Activated T-helper 1 cell treated with anti-CD3 and anti-CD28 coated beads, Interleukin-12 subunit alpha, Interleukin-12 subunit beta, Interleukin-2, Interleukin-4 antibody, amounts not matched to agents 30 ng/mL and 10 ng/mL and 1 ng/mL, durations not matched to agents 14 hours and 24 hours and 36 hours (primary cell): ENCODE data around the gene PSTK. TPM values are rescaled to one million over a fixed set of nuclear protein-coding genes. Genes with fewer than 3 reads are reported as not detected.
A peak's percentile ranks its signal among the peaks of the same experiment; 100 is the strongest.

Experiments
- DNase-seq: peaks from one replicate; pipeline ENCODE4 v3.0.0; 2021; ENCODE audit warnings: low spot score
- H3K27ac Mint-ChIP-seq: one replicate; pipeline ENCODE4 v1.8.0; 2021; ENCODE audit warnings: mild to moderate bottlenecking, mixed read lengths
- H3K27me3 Mint-ChIP-seq: one replicate; pipeline ENCODE4 v1.8.0; 2022; ENCODE audit warnings: mild to moderate bottlenecking, moderate library complexity, mixed read lengths; ENCODE audit not compliant: insufficient read depth
- H3K36me3 Mint-ChIP-seq: one replicate; pipeline ENCODE4 v1.8.0; 2021; ENCODE audit warnings: low read depth, mixed read lengths
- H3K4me1 Mint-ChIP-seq: one replicate; pipeline ENCODE4 v1.8.0; 2021; ENCODE audit warnings: low read depth, mixed read lengths
- H3K4me3 Mint-ChIP-seq: one replicate; pipeline ENCODE4 v1.8.0; 2021; ENCODE audit warnings: mild to moderate bottlenecking, moderate library complexity, mixed read lengths
- H3K9me3 Mint-ChIP-seq: one replicate; pipeline ENCODE4 v1.8.0; 2021; ENCODE audit warnings: mixed read lengths
- intact Hi-C: fragments of 100-400 bp; cut with micrococcal nuclease; formaldehyde crosslinking; loops from one replicate; pipeline ENCODE4 v1.15.1; 2024
- total RNA-seq: library from RNA; stranded (reverse); gene quantifications from 2 replicates; pipeline ENCODE4 v1.2.3, GENCODE V29; 2022

PSTK gene
- total RNA-seq, 1 donor from 2014 or later: 4.8 TPM

DNA sequence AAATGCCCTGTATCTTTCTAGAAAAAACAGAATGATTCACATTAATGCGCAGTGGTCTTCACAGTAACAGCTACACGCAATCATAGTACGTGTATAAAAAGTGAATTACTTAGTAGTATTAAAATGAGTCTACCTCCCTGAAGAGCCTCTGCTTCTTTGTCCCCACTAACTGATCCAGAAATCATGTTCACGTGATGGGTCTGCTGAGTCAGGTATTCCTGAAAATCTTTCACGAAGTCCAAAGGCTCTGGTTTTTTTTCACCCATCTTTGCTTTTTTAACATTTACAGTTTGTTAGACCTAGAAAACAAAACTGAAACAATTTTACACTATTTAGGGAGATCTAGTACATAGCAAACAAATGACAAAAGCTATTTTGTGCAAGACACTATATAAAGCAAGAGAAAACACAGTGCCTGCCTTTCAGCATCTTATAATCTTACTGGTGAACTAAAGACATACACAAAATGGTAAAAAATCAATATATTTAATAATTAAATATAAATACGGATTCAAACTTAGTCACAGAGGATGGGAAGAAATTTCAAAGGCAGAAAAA, 18.2 kb downstream of the PSTK start:
- no peak for DNase-seq
- no peaks in the 10 kb centered on the region for H3K27me3 Mint-ChIP-seq
- H3K4me1 Mint-ChIP-seq: no peaks in the 10 kb centered on the region
- no peak overlapping the region for H3K27ac Mint-ChIP-seq
- H3K4me3 Mint-ChIP-seq: no peak overlapping the region
- intact Hi-C loops: no loop called here
- H3K36me3 Mint-ChIP-seq: peaks cover 29% of the 10 kb centered on the region
- H3K9me3 Mint-ChIP-seq: no peaks in the 10 kb centered on the region

- Mint-ChIP-seq H3K27me3 (no peaks in the 10 kb centered on the region), H3K9me3 (no peaks in the 10 kb centered on the region), H3K4me1 (no peaks in the 10 kb centered on the region), H3K4me3 (no peak overlapping the region), H3K36me3 (peaks cover 28% of the 10 kb centered on the region), H3K27ac (no peak overlapping the region)
- DNase-seq: no peak
- intact Hi-C loops: no loop called here
Observed at GRCh38 chr10:122998934-122999333, 18.7 kb downstream of the PSTK start.

DNA sequence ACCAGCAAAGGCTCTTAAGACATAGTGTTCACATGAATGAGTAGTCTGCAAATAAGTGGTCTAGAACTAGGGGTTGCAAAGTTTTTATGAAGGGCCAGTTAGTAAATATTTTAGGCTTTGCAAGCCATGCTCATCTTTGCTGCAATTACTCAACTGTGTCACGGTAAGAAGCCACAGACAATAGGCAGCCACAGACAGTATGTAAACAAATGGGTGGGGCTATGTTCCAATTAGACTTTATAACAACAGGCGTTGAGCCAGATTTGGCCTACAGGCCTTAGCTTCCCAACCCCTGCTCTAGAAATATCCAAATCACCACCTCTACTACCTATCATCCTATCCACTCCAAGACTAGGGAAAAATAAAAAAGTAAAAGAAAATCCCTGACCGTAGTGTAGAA, 19.1 kb downstream of the PSTK start:
- Mint-ChIP-seq H3K36me3 (peaks cover 24% of the 10 kb centered on the region), H3K9me3 (no peaks in the 10 kb centered on the region), H3K4me1 (no peaks in the 10 kb centered on the region), H3K4me3 (no peak overlapping the region), H3K27ac (no peak overlapping the region), H3K27me3 (no peaks in the 10 kb centered on the region)
- DNase-seq: no peak
- intact Hi-C loops: no loop called here

- H3K4me1 Mint-ChIP-seq: no peaks in the 10 kb centered on the region
- H3K4me3 Mint-ChIP-seq: no peak overlapping the region
- no peak overlapping the region for H3K27ac Mint-ChIP-seq
- intact Hi-C loops: loop anchor here (10.0 kb wide), 1 partner anchor 625 kb away; the partner anchor contains the start of gene PLEKHA1
- H3K36me3 Mint-ChIP-seq: peaks cover 21% of the 10 kb centered on the region
- H3K27me3 Mint-ChIP-seq: no peaks in the 10 kb centered on the region
- H3K9me3 Mint-ChIP-seq: no peaks in the 10 kb centered on the region
- no peak for DNase-seq
Observed at GRCh38 chr10:123000155-123000554, 20.0 kb downstream of the PSTK start.

- intact Hi-C loops: loop anchor here (10.0 kb wide), 1 partner anchor 627 kb away; the partner anchor contains the start of gene PLEKHA1
- no peak overlapping the region for H3K4me3 Mint-ChIP-seq
- H3K36me3 Mint-ChIP-seq: peaks cover 15% of the 10 kb centered on the region
- peaks cover 11% of the 10 kb centered on the region for H3K4me1 Mint-ChIP-seq
- DNase-seq: no peak
- H3K9me3 Mint-ChIP-seq: no peaks in the 10 kb centered on the region
- no peaks in the 10 kb centered on the region for H3K27me3 Mint-ChIP-seq
- H3K27ac Mint-ChIP-seq: no peak overlapping the region
Observed at GRCh38 chr10:123001370-123001769, 21.2 kb downstream of the PSTK start.

DNA sequence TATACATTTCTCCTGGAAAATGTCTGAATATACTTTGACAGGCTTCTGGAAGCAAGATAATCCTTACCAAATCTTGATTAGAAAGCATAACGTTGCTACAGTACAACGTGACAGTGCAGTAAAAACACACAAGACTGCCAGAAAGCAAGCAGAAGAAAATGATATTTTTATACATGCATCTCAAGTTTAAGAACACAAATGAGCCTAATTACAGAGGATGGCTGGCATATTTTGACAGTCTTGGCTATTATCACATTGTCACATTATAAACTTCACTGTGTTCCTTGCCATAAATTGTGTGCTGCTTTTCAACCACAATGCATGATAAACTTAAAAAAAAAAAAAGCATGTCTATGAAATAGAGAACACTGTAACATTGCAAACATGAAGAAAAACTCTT, 24.1 kb downstream of the PSTK start:
- Mint-ChIP-seq H3K4me3 (no peak overlapping the region), H3K36me3 (peaks cover 11% of the 10 kb centered on the region), H3K27ac (no peak overlapping the region), H3K9me3 (no peaks in the 10 kb centered on the region), H3K27me3 (no peaks in the 10 kb centered on the region), H3K4me1 (peaks cover 25% of the 10 kb centered on the region)
- DNase-seq: no peak
- intact Hi-C loops: loop anchor here (10.0 kb wide), 1 partner anchor 629 kb away; the partner anchor contains the start of gene PLEKHA1

- intact Hi-C loops: loop anchor here (1.0 to 10.0 kb wide), 10 partner anchors 27 to 1909 kb away; partner anchors contain the start of genes ABRAXAS2, ATE1, BUB3 and C10orf88
- H3K27me3 Mint-ChIP-seq: no peaks in the 10 kb centered on the region
- no peaks in the 10 kb centered on the region for H3K9me3 Mint-ChIP-seq
- H3K4me3 Mint-ChIP-seq: peak overlapping the region; percentile 95
- DNase-seq: peak; percentile 39
- peaks cover 43% of the 10 kb centered on the region for H3K4me1 Mint-ChIP-seq
- peak overlapping the region; percentile 95 for H3K27ac Mint-ChIP-seq
- H3K36me3 Mint-ChIP-seq: peaks cover 10% of the 10 kb centered on the region
Observed at GRCh38 chr10:123007558-123008354, 27.6 kb downstream of the PSTK start.

GRCh38 chr10:123008355-123009104, 28.3 kb downstream of the PSTK start, which contains the start of the genes ACADSB and IKZF5:
ACADSB (plus strand) TSS chr10:123009006; CDS start chr10:123009030, 24 bp downstream.
IKZF5 (minus strand) TSS chr10:123008795; CDS start chr10:122998625, 10,170 bp downstream.
- DNase-seq: peak; percentile 94
- intact Hi-C loops: loop anchor here (1.0 to 10.0 kb wide), 10 partner anchors 28 to 1908 kb away; partner anchors contain the start of genes ABRAXAS2, ATE1, BUB3 and C10orf88
- Mint-ChIP-seq H3K4me3 (peak within 1 kb of the TSS; percentile 95), H3K27me3 (no peaks in the 10 kb centered on the region), H3K27ac (peak within 1 kb of the TSS; percentile 95), H3K36me3 (peaks cover 10% of the 10 kb centered on the region), H3K4me1 (peaks cover 43% of the 10 kb centered on the region), H3K9me3 (no peaks in the 10 kb centered on the region)

DNA sequence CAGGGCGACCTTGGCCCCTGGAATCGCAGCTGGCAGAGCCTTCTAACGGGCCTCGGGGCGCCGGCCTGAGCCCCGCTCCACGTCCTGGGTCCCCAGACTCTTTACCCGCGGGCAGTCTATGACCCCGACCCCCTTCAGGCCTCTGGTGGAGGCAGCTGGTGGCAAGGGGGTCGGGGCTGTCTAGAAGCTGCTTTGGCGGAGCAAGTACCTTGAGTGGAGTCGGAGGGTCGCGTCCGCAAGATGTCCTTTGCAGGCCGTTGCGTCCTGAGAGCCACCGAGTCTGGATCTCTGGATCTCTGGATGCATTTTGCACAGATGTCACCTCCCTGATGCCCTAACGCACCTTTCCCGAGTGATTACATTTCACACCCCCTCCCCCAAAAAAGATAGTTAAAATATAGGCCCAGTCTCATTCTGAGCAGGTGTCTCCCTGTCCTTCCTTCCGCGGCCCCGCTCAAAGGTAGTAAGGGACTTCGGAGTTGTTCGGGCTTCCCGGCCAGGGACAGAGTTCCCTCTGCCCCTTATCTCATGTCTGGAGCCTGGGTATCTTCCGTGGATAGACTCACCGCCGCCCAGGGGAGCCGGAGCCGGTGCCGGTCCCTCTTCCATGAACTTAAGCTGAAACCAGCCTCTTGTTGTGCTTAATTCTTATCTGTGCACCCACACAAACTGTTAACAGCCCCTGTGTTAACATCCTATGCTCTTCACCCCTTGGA, 29.1 kb downstream of the PSTK start:
- intact Hi-C loops: loop anchor here (2.0 to 10.0 kb wide), 5 partner anchors 634 to 1908 kb away; partner anchors contain the start of genes ABRAXAS2, LHPP, OAT and PLEKHA1
- Mint-ChIP-seq H3K27ac (peak overlapping the region; percentile 95), H3K9me3 (no peaks in the 10 kb centered on the region), H3K4me3 (peak overlapping the region; percentile 95), H3K4me1 (peaks cover 43% of the 10 kb centered on the region), H3K27me3 (no peaks in the 10 kb centered on the region), H3K36me3 (peaks cover 11% of the 10 kb centered on the region)
- DNase-seq: no peak

GRCh38 chr10:123011987-123012386, 31.8 kb downstream of the PSTK start:
- H3K9me3 Mint-ChIP-seq: no peaks in the 10 kb centered on the region
- H3K27me3 Mint-ChIP-seq: no peaks in the 10 kb centered on the region
- peaks cover 9% of the 10 kb centered on the region for H3K36me3 Mint-ChIP-seq
- intact Hi-C loops: no loop called here
- DNase-seq: no peak
- H3K4me3 Mint-ChIP-seq: no peak overlapping the region
- H3K4me1 Mint-ChIP-seq: peaks cover 26% of the 10 kb centered on the region
- H3K27ac Mint-ChIP-seq: no peak overlapping the region

DNA sequence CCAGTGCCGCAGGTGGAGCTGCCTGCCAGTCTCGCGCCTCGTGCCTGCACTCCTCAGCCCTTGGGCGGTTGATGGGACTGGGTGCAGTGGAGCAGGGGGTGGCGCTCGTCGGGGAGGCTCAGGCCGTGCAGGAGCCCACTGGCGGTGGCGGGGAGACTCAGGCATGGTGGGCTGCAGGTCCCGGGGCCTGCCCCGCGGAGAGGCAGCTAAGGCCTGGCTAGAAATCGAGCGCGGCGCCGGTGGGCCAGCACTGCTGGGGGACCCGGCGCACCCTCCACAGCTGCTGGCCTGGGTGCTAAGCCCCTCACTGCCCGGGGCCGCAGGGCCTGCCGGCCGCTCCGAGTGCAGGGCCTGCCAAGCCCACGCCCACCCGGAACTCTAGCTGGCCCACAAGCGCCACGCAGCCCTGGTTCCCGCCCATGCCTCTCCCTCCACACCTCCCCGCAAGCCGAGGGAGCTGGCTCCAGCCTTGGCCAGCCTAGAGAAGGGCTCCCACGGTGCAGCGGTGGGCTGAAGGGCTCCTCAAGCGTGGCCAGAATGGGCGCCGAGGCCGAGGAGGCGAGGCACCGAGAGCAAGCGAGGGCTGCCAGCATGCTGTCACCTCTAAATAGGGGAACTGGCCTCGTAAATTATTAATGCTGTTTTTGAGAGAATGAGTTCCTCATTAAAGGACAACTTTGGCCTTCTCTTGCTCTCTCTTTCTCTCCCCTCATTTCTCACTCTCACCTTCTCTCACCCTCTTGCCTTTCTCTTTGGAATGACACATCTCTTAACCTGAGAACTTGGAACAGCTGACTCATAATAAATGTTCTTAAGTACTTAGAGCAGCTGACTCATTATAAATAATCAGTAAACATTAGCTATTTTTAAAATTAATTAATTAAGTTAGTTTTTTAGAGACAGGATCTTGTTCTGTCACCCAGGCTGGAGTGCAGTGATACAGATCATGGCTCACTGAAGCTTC, 33.5 kb downstream of the PSTK start:
- Mint-ChIP-seq H3K4me1 (peaks cover 18% of the 10 kb centered on the region), H3K27me3 (no peaks in the 10 kb centered on the region), H3K36me3 (peaks cover 7% of the 10 kb centered on the region), H3K4me3 (no peak overlapping the region), H3K9me3 (no peaks in the 10 kb centered on the region), H3K27ac (no peak overlapping the region)
- intact Hi-C loops: no loop called here
- DNase-seq: no peak
